HEK293 (cell line): ENCODE results near the gene PSEN1.

Source experiments
- GLIS2 ChIP-seq: fragments of 450-650 bp; formaldehyde crosslinking; IDR thresholded peaks from 2 replicates; pipeline ENCODE4 v1.5.1; 2016; ENCODE audit warnings: missing biosample characterization, missing genetic modification characterization
- PBX3 ChIP-seq: sonication (generic); formaldehyde crosslinking; IDR thresholded peaks from 2 replicates; pipeline ENCODE4 v1.8.1; 2022; ENCODE audit warnings: mild to moderate bottlenecking, moderate library complexity, missing genetic modification reagents
- PRDM10 ChIP-seq: fragments of 450-650 bp; formaldehyde crosslinking; IDR thresholded peaks from 2 replicates; pipeline ENCODE4 v1.5.1; 2016; ENCODE audit warnings: missing biosample characterization, missing genetic modification characterization
- SCRT1 ChIP-seq: fragments of 450-650 bp; formaldehyde crosslinking; IDR thresholded peaks from 2 replicates; pipeline ENCODE4 v1.5.1; 2016; ENCODE audit warnings: missing biosample characterization, missing genetic modification characterization, borderline replicate concordance
- TSHZ1 ChIP-seq: fragments of 450-650 bp; formaldehyde crosslinking; IDR thresholded peaks from 2 replicates; pipeline ENCODE4 v1.5.1; 2016; ENCODE audit warnings: missing biosample characterization, missing genetic modification characterization, borderline replicate concordance
- ZBTB10 ChIP-seq: fragments of 450-650 bp; formaldehyde crosslinking; IDR thresholded peaks from 2 replicates; pipeline ENCODE4 v1.5.1; 2016; ENCODE audit warnings: missing biosample characterization, missing genetic modification characterization
- ZBTB11 ChIP-seq: fragments of 450-650 bp; formaldehyde crosslinking; conservative IDR thresholded peaks from 2 replicates; pipeline ENCODE4 v1.5.1; 2016; ENCODE audit warnings: low read depth, missing biosample characterization, missing genetic modification characterization
- ZBTB8A ChIP-seq: fragments of 450-650 bp; formaldehyde crosslinking; IDR thresholded peaks from 2 replicates; pipeline ENCODE4 v1.5.1; 2016; ENCODE audit warnings: missing biosample characterization, missing genetic modification characterization
- ZNF10 ChIP-seq: fragments of 450-650 bp; formaldehyde crosslinking; IDR thresholded peaks from 2 replicates; pipeline ENCODE4 v1.5.1; 2017; ENCODE audit warnings: missing biosample characterization, missing genetic modification characterization
- ZNF112 ChIP-seq: fragments of 450-650 bp; formaldehyde crosslinking; IDR thresholded peaks from 2 replicates; pipeline ENCODE4 v1.5.0; 2017; ENCODE audit warnings: missing biosample characterization, missing genetic modification characterization
- ZNF133 ChIP-seq: fragments of 450-650 bp; formaldehyde crosslinking; IDR thresholded peaks from 2 replicates; pipeline ENCODE4 v1.5.1; 2016; ENCODE audit warnings: missing biosample characterization, missing genetic modification characterization
- ZNF16 ChIP-seq: fragments of 450-650 bp; formaldehyde crosslinking; IDR thresholded peaks from 2 replicates; pipeline ENCODE4 v1.5.1; 2016; ENCODE audit warnings: low read depth, missing biosample characterization, missing genetic modification characterization
- ZNF239 ChIP-seq: fragments of 450-650 bp; formaldehyde crosslinking; IDR thresholded peaks from 2 replicates; pipeline ENCODE4 v1.5.1; 2016; ENCODE audit warnings: missing biosample characterization, missing genetic modification characterization
- ZNF302 ChIP-seq: fragments of 450-650 bp; formaldehyde crosslinking; IDR thresholded peaks from 2 replicates; pipeline ENCODE4 v1.5.1; 2016; ENCODE audit warnings: missing biosample characterization, missing genetic modification characterization, low read depth
- ZNF366 ChIP-seq: fragments of 450-650 bp; formaldehyde crosslinking; conservative IDR thresholded peaks from 2 replicates; pipeline ENCODE4 v1.5.1; 2016; ENCODE audit warnings: missing biosample characterization, missing genetic modification characterization
- ZNF624 ChIP-seq: fragments of 450-650 bp; formaldehyde crosslinking; IDR thresholded peaks from 2 replicates; pipeline ENCODE4 v1.5.1; 2017; ENCODE audit warnings: missing biosample characterization, missing genetic modification characterization
- ZNF777 ChIP-seq: fragments of 450-650 bp; formaldehyde crosslinking; IDR thresholded peaks from 2 replicates; pipeline ENCODE4 v1.5.1; 2017; ENCODE audit warnings: missing biosample characterization, missing genetic modification characterization, borderline replicate concordance
- ZNF785 ChIP-seq: fragments of 450-650 bp; formaldehyde crosslinking; IDR thresholded peaks from 2 replicates; pipeline ENCODE4 v1.5.1; 2016; ENCODE audit warnings: missing biosample characterization, missing genetic modification characterization

The PSEN1 gene

GRCh38 chr14:73125169-73125588 lies 11.1 kb upstream of the PSEN1 start (continued):
- TF ChIP-seq ZBTB10: no peak
- no peak for TF ChIP-seq ZBTB11 (tag by site-specific recombination)
- 0 out of 2 replicates have a peak, but pooled peaks have one; percentile 33 for TF ChIP-seq ZNF10 (tag by site-specific recombination)
- no peak for TF ChIP-seq ZNF112 (tag by site-specific recombination)
- TF ChIP-seq ZNF624 (tag by site-specific recombination): no peak
- TF ChIP-seq PBX3 (CRISPR knock-in tag): no peak
- no peak for TF ChIP-seq ZNF777 (tag by site-specific recombination)
- no peak for TF ChIP-seq ZNF133 (tag by site-specific recombination)
- TF ChIP-seq ZNF302 (tag by site-specific recombination): no peak
- no peak for TF ChIP-seq GLIS2 (tag by site-specific recombination)
- no peak for TF ChIP-seq ZNF239 (tag by site-specific recombination)
- no peak for TF ChIP-seq ZNF16 (tag by site-specific recombination)
- no peak for TF ChIP-seq PRDM10 (tag by site-specific recombination)
- TF ChIP-seq ZNF366 (tag by site-specific recombination): peak; percentile 51
- peak; percentile 82; the same call in 1 of the 2 replicates for TF ChIP-seq TSHZ1
- TF ChIP-seq SCRT1 (tag by site-specific recombination): peak; percentile 43; the same call in 1 of the 2 replicates
- no peak for TF ChIP-seq ZNF785 (tag by site-specific recombination)
- peak; percentile 22; the same call in 1 of the 2 replicates for TF ChIP-seq ZBTB8A (tag by site-specific recombination)
- TF ChIP-seq, all 188 proteins: peak for 46
